ENCODE results near the gene ZNF418.
"Not testable (repeated sequence)": the region's sequence is repeated elsewhere in the genome, so short reads cannot be mapped to it uniquely, and the experiment has no call there.

The ZNF418 gene

GRCh38 chr19:57886046-57886445, 49.2 kb downstream of the ZNF418 start:
- Histone ChIP-seq H2BK120ac (ENCODE audit: low read depth, low read length) (no peak overlapping the region), H3K14ac (ENCODE audit: low read length) (no peak overlapping the region), H2AK5ac (ENCODE audit: low read depth, low read length) (no peak overlapping the region), H3K9ac (ENCODE audit: low read depth, low read length, poor library complexity) (no peak overlapping the region), H4K8ac (ENCODE audit: low read depth, low read length) (no peak overlapping the region), H3K36me3 (replicated peaks in 1 of 2; ENCODE audit: control insufficient read depth in 2 of 2, insufficient read depth in 2 of 2, low read length in 2 of 2) (peaks cover 6 to 46% of the 10 kb centered on the region in 2 donors), H3K4me3 (ENCODE audit: low read length in 2 of 2) (no peak overlapping the region), H3K9me3 (replicated peaks in 1 of 2; ENCODE audit: control insufficient read depth in 2 of 2, insufficient read depth in 1 of 2, low read depth in 1 of 2, low read length in 2 of 2) (peaks cover 0 to 49% of the 10 kb centered on the region in 2 donors), H3K79me1 (ENCODE audit: low read depth, low read length) (no peaks in the 10 kb centered on the region), H4K91ac (ENCODE audit: low read depth, low read length, poor library complexity) (no peak overlapping the region), H3K27me3 (ENCODE audit: control insufficient read depth in 3 of 3, insufficient read depth in 3 of 3, low read depth in 1 of 3, low read length in 3 of 3) (no peaks in the 10 kb centered on the region), H2BK15ac (ENCODE audit: low read length) (no peak overlapping the region), H3K4me2 (ENCODE audit: insufficient read depth, low read length, poor library complexity, severe bottlenecking) (no peak overlapping the region), H3K4me1 (ENCODE audit: control insufficient read depth in 2 of 2, insufficient read depth in 1 of 2, low read depth in 1 of 2, low read length in 2 of 2) (peaks cover 1 to 3% of the 10 kb centered on the region in 2 donors), H2AFZ (ENCODE audit: low read length) (no peak overlapping the region), H2BK12ac (ENCODE audit: low read length) (no peak overlapping the region), H3K18ac (ENCODE audit: low read length) (no peak overlapping the region), H2BK5ac (ENCODE audit: low read length) (no peak overlapping the region), H3K4ac (ENCODE audit: low read length) (no peak overlapping the region), H3K27ac (replicated peaks; ENCODE audit: low read length) (no peak overlapping the region), H3K23ac (ENCODE audit: low read depth, low read length, poor library complexity) (no peak overlapping the region)
- DNase-seq (ENCODE audit: low spot score), result no peak
- WGBS, 2 donors (ENCODE audit: extremely low coverage in 2 of 2, insufficient read length in 2 of 2, insufficient replicate concordance in 1 of 2), result no CpG with 5 or more reads among the region's 3 CpGs

GRCh38 chr19:57873883-57874799, 61.1 kb downstream of the ZNF418 start:
- peaks cover 42 to 80% of the 10 kb centered on the region in 2 donors for H3K9me3 ChIP-seq (replicated peaks in 1 of 2; ENCODE audit: control insufficient read depth in 2 of 2, insufficient read depth in 1 of 2, low read depth in 1 of 2, low read length in 2 of 2)
- peaks cover 48 to 89% of the 10 kb centered on the region in 2 donors for H3K36me3 ChIP-seq (replicated peaks in 1 of 2; ENCODE audit: control insufficient read depth in 2 of 2, insufficient read depth in 2 of 2, low read length in 2 of 2)
- H3K4me3 ChIP-seq (ENCODE audit: low read length in 2 of 2); H3K18ac ChIP-seq (ENCODE audit: low read length); H2AK5ac ChIP-seq (ENCODE audit: low read depth, low read length); H3K14ac ChIP-seq (ENCODE audit: low read length); H2BK5ac ChIP-seq (ENCODE audit: low read length); DNase-seq (ENCODE audit: low spot score); H4K91ac ChIP-seq (ENCODE audit: low read depth, low read length, poor library complexity); H3K79me1 ChIP-seq (ENCODE audit: low read depth, low read length); H3K23ac ChIP-seq (ENCODE audit: low read depth, low read length, poor library complexity); H3K4ac ChIP-seq (ENCODE audit: low read length); H2BK15ac ChIP-seq (ENCODE audit: low read length); H4K8ac ChIP-seq (ENCODE audit: low read depth, low read length); H2BK12ac ChIP-seq (ENCODE audit: low read length); H2AFZ ChIP-seq (ENCODE audit: low read length); H3K4me2 ChIP-seq (ENCODE audit: insufficient read depth, low read length, poor library complexity, severe bottlenecking); H3K4me1 ChIP-seq (ENCODE audit: control insufficient read depth in 2 of 2, insufficient read depth in 1 of 2, low read depth in 1 of 2, low read length in 2 of 2); H3K9ac ChIP-seq (ENCODE audit: low read depth, low read length, poor library complexity); H3K27me3 ChIP-seq (ENCODE audit: control insufficient read depth in 3 of 3, insufficient read depth in 3 of 3, low read depth in 1 of 3, low read length in 3 of 3); H2BK120ac ChIP-seq (ENCODE audit: low read depth, low read length); H3K27ac ChIP-seq (replicated peaks; ENCODE audit: low read length): not testable (repeated sequence)
- WGBS, 2 donors (ENCODE audit: extremely low coverage in 2 of 2, insufficient read length in 2 of 2, insufficient replicate concordance in 1 of 2), result no CpG with 5 or more reads among the region's 8 CpGs

- H3K4me1 ChIP-seq (ENCODE audit: control insufficient read depth in 2 of 2, insufficient read depth in 1 of 2, low read depth in 1 of 2, low read length in 2 of 2), result no peaks in the 10 kb centered on the region
- H3K27ac ChIP-seq (replicated peaks; ENCODE audit: low read length), result no peak overlapping the region
- no peak overlapping the region for H3K4ac ChIP-seq (ENCODE audit: low read length)
- no peak overlapping the region for H2AFZ ChIP-seq (ENCODE audit: low read length)
- peaks cover 48 to 89% of the 10 kb centered on the region in 2 donors for H3K36me3 ChIP-seq (replicated peaks in 1 of 2; ENCODE audit: control insufficient read depth in 2 of 2, insufficient read depth in 2 of 2, low read length in 2 of 2)
- H3K9ac ChIP-seq (ENCODE audit: low read depth, low read length, poor library complexity), result no peak overlapping the region
- no peak overlapping the region for H4K91ac ChIP-seq (ENCODE audit: low read depth, low read length, poor library complexity)
- H3K14ac ChIP-seq (ENCODE audit: low read length), result no peak overlapping the region
- no peak overlapping the region for H2BK120ac ChIP-seq (ENCODE audit: low read depth, low read length)
- H3K23ac ChIP-seq (ENCODE audit: low read depth, low read length, poor library complexity), result no peak overlapping the region
- no peak overlapping the region for H2BK15ac ChIP-seq (ENCODE audit: low read length)
- no peaks in the 10 kb centered on the region for H3K79me1 ChIP-seq (ENCODE audit: low read depth, low read length)
- no peak for DNase-seq (ENCODE audit: low spot score)
- H3K27me3 ChIP-seq (ENCODE audit: control insufficient read depth in 3 of 3, insufficient read depth in 3 of 3, low read depth in 1 of 3, low read length in 3 of 3), result no peaks in the 10 kb centered on the region
- H3K18ac ChIP-seq (ENCODE audit: low read length), result no peak overlapping the region
- H2BK5ac ChIP-seq (ENCODE audit: low read length), result no peak overlapping the region
- H2BK12ac ChIP-seq (ENCODE audit: low read length), result no peak overlapping the region
- no peak overlapping the region for H3K4me2 ChIP-seq (ENCODE audit: insufficient read depth, low read length, poor library complexity, severe bottlenecking)
- peaks cover 44 to 79% of the 10 kb centered on the region in 2 donors for H3K9me3 ChIP-seq (replicated peaks in 1 of 2; ENCODE audit: control insufficient read depth in 2 of 2, insufficient read depth in 1 of 2, low read depth in 1 of 2, low read length in 2 of 2)
- no peak overlapping the region for H2AK5ac ChIP-seq (ENCODE audit: low read depth, low read length)
- H4K8ac ChIP-seq (ENCODE audit: low read depth, low read length), result no peak overlapping the region
- no peak overlapping the region for H3K4me3 ChIP-seq (ENCODE audit: low read length in 2 of 2)
These were observed 62.8 kb downstream of the ZNF418 start for GRCh38 chr19:57872450-57872849.
